Parathyroid adenoma (tissue), 2 donors: ENCODE measurements around the gene ANKRD10.

Experiments
- H2AFZ ChIP-seq: fragments of 300-600 bp; sonication (generic); one replicate; pipeline ENCODE4 v1.7.0; 2017; ENCODE audit warnings: antibody characterized with exemption, mild to moderate bottlenecking
- H3K27ac ChIP-seq: fragments of 300-600 bp; sonication (generic); one replicate; pipeline ENCODE4 v1.7.0; 2017
- H3K27me3 ChIP-seq: fragments of 300-600 bp; sonication (generic); one replicate; pipeline ENCODE4 v1.7.0; 2017; ENCODE audit warnings: low read length; ENCODE audit not compliant: control insufficient read depth, insufficient read depth
- H3K36me3 ChIP-seq: fragments of 300-600 bp; sonication (generic); one replicate; pipeline ENCODE4 v1.7.0; 2017; ENCODE audit warnings: low read length; ENCODE audit not compliant: control insufficient read depth, insufficient read depth
- H3K4me1 ChIP-seq: fragments of 300-600 bp; sonication (generic); one replicate; pipeline ENCODE4 v1.7.0; 2017; ENCODE audit warnings: control low read depth
- H3K4me2 ChIP-seq: fragments of 300-600 bp; sonication (generic); one replicate; pipeline ENCODE4 v1.7.0; 2017; ENCODE audit warnings: low read length
- H3K4me3 ChIP-seq: fragments of 300-600 bp; sonication (generic); one replicate; pipeline ENCODE4 v1.7.0; 2017; ENCODE audit warnings: low read depth, low read length
- H3K79me2 ChIP-seq: fragments of 300-600 bp; sonication (generic); one replicate; pipeline ENCODE4 v1.7.0; 2017; ENCODE audit warnings: control low read depth
- H3K9ac ChIP-seq: fragments of 300-600 bp; sonication (generic); one replicate; pipeline ENCODE4 v1.7.0; 2017; ENCODE audit warnings: mild to moderate bottlenecking
- H3K9me3 ChIP-seq: fragments of 300-600 bp; sonication (generic); one replicate; pipeline ENCODE4 v1.7.0; 2017; ENCODE audit warnings: low read length; ENCODE audit not compliant: control insufficient read depth
- CTCF ChIP-seq: fragments of 300-600 bp; sonication (generic); IDR thresholded peaks from one replicate; pipeline ENCODE4 v1.7.0; 2017; ENCODE audit warnings: antibody characterized with exemption, mild to moderate bottlenecking
- donor health status: primary hyperparathyroidism.

ANKRD10 gene

GRCh38 chr13:110872034-110872767 is 42.7 kb downstream of the ANKRD10 start:
- no peaks in the 10 kb centered on the region for H3K79me2 ChIP-seq
- H2AFZ ChIP-seq, result no peak overlapping the region
- H3K36me3 ChIP-seq, result no peaks in the 10 kb centered on the region
- no peak for TF ChIP-seq CTCF
- H3K27ac ChIP-seq, result no peak overlapping the region
- no peaks in the 10 kb centered on the region for H3K9me3 ChIP-seq
- no peaks in the 10 kb centered on the region for H3K27me3 ChIP-seq
- H3K9ac ChIP-seq, result no peak overlapping the region
- H3K4me3 ChIP-seq, result no peak overlapping the region
- H3K4me1 ChIP-seq, result no peaks in the 10 kb centered on the region
- H3K4me2 ChIP-seq, result no peak overlapping the region

GRCh38 chr13:110869805-110870706 is 44.8 kb downstream of the ANKRD10 start:
- Histone ChIP-seq H3K9ac (no peak overlapping the region), H3K4me1 (no peaks in the 10 kb centered on the region), H3K4me3 (peak overlapping the region; percentile 49), H3K79me2 (no peaks in the 10 kb centered on the region), H3K36me3 (no peaks in the 10 kb centered on the region), H3K27ac (peak overlapping the region; percentile 82), H3K4me2 (peak overlapping the region; percentile 86), H3K27me3 (no peaks in the 10 kb centered on the region), H3K9me3 (no peaks in the 10 kb centered on the region), H2AFZ (peak overlapping the region; percentile 83)
- TF ChIP-seq CTCF, result no peak

- Histone ChIP-seq H3K79me2 (no peaks in the 10 kb centered on the region), H3K4me3 (peak overlapping the region; percentile 49), H3K27ac (peak overlapping the region; percentile 82), H3K9me3 (no peaks in the 10 kb centered on the region), H3K27me3 (no peaks in the 10 kb centered on the region), H2AFZ (peak overlapping the region; percentile 83), H3K4me2 (peak overlapping the region; percentile 86), H3K4me1 (no peaks in the 10 kb centered on the region), H3K9ac (no peak overlapping the region), H3K36me3 (no peaks in the 10 kb centered on the region)
- TF ChIP-seq CTCF, result no peak
Observed at GRCh38 chr13:110869231-110869804, 45.6 kb downstream of the ANKRD10 start.

GRCh38 chr13:110868720-110869119 is 46.1 kb downstream of the ANKRD10 start:
- Histone ChIP-seq H3K9me3 (no peaks in the 10 kb centered on the region), H3K79me2 (no peaks in the 10 kb centered on the region), H3K4me1 (no peaks in the 10 kb centered on the region), H3K27ac (peak overlapping the region; percentile 82), H3K9ac (no peak overlapping the region), H3K27me3 (no peaks in the 10 kb centered on the region), H2AFZ (no peak overlapping the region), H3K4me2 (no peak overlapping the region), H3K4me3 (no peak overlapping the region), H3K36me3 (no peaks in the 10 kb centered on the region)
- no peak for TF ChIP-seq CTCF
